ENCODE data around the gene ERFE.

DNA sequence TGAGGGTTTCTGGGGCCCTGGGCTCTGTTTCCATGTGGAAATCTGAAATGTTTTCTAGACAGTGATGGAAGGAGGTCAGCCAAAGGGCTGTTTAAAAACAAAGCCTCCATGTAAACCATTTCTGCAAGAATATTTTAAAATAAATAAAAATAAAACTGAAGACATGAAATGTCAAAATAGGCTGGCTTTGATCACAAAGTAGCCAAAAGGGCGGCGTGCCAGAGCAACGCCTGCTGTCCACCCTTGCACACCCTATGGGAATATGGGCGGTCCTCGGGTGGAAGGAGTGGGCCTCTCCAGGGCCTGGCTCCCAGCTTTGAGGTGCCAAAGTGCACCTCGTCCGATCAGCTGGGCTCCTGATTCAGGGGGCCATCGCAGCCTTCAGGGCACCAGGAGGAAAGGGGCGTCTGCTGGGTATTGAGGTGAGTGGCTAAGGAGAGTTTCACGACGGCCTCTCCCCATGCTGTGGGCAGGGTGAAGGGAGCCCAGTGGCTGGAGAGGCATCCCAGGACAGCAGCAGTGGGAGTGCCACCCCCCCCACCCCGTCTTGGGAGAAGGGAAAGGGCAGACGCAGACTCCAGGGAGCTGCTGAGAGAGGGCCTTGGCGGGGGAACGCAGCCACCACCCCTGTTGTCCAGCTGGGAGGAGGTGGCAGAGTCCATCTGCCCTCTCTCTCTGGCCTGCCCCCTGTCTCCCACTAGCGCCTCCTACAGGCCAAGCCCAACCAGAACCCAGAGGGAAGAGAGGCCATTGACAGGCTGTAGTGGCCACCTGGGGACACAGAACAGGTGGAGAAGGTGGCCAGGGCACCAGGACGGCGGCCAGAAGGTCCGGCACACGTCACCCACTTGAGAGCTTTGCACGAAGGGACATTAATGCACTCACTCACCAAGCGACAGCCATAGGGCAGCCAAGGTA is 5.7 kb upstream of the ERFE start:
- TF ChIP-seq, protein P1, sequence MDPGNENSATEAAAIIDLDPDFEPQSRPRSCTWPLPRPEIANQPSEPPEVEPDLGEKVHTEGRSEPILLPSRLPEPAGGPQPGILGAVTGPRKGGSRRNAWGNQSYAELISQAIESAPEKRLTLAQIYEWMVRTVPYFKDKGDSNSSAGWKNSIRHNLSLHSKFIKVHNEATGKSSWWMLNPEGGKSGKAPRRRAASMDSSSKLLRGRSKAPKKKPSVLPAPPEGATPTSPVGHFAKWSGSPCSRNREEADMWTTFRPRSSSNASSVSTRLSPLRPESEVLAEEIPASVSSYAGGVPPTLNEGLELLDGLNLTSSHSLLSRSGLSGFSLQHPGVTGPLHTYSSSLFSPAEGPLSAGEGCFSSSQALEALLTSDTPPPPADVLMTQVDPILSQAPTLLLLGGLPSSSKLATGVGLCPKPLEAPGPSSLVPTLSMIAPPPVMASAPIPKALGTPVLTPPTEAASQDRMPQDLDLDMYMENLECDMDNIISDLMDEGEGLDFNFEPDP (CRISPR knock-in tag; IDR thresholded peaks at IDR 0.05), result no peak
- TF ChIP-seq, protein P2, sequence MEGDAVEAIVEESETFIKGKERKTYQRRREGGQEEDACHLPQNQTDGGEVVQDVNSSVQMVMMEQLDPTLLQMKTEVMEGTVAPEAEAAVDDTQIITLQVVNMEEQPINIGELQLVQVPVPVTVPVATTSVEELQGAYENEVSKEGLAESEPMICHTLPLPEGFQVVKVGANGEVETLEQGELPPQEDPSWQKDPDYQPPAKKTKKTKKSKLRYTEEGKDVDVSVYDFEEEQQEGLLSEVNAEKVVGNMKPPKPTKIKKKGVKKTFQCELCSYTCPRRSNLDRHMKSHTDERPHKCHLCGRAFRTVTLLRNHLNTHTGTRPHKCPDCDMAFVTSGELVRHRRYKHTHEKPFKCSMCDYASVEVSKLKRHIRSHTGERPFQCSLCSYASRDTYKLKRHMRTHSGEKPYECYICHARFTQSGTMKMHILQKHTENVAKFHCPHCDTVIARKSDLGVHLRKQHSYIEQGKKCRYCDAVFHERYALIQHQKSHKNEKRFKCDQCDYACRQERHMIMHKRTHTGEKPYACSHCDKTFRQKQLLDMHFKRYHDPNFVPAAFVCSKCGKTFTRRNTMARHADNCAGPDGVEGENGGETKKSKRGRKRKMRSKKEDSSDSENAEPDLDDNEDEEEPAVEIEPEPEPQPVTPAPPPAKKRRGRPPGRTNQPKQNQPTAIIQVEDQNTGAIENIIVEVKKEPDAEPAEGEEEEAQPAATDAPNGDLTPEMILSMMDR (IDR thresholded peaks at IDR 0.05 in 2 of 3, conservative IDR thresholded peaks at IDR 0.05 in 1 of 3; ENCODE audit: insufficient read depth in 2 of 3, low read depth in 1 of 3, low read length in 3 of 3), result peak; percentile 37 to 55 (median 45)
- TF ChIP-seq CREM (IDR thresholded peaks at IDR 0.05; ENCODE audit: low read depth) (no peak), HSF4 (CRISPR knock-in tag; IDR thresholded peaks at IDR 0.05; ENCODE audit: borderline replicate concordance) (no peak)
- TF ChIP-seq, protein P3, sequence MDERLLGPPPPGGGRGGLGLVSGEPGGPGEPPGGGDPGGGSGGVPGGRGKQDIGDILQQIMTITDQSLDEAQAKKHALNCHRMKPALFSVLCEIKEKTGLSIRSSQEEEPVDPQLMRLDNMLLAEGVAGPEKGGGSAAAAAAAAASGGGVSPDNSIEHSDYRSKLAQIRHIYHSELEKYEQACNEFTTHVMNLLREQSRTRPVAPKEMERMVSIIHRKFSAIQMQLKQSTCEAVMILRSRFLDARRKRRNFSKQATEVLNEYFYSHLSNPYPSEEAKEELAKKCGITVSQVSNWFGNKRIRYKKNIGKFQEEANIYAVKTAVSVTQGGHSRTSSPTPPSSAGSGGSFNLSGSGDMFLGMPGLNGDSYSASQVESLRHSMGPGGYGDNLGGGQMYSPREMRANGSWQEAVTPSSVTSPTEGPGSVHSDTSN (CRISPR knock-in tag; IDR thresholded peaks at IDR 0.05; ENCODE audit: low read depth), result no peak
- TF ChIP-seq, protein P3 (tag; conservative IDR thresholded peaks at IDR 0.05; ENCODE audit: low read depth), result no peak

Measured in K562 (cell line).